Measurements from ENCODE around the gene CLEC17A.
"Not testable (repeated sequence)": the region's sequence is repeated elsewhere in the genome, so short reads cannot be mapped to it uniquely, and the experiment has no call there.

The CLEC17A gene

GRCh38 chr19:14561249-14561648 is 21.6 kb upstream of the CLEC17A start:
- Histone ChIP-seq H3K27ac (ENCODE audit: low read length) (no peak overlapping the region), H3K4me1 (ENCODE audit: control insufficient read depth in 1 of 2, insufficient read depth in 2 of 2, low read length in 2 of 2) (peaks cover 3 to 7% of the 10 kb centered on the region in 2 donors), H3K4me3 (ENCODE audit: low read depth in 1 of 2, low read length in 2 of 2) (no peak overlapping the region), H3K36me3 (ENCODE audit: control insufficient read depth in 1 of 2, insufficient read depth in 2 of 2, low read length in 2 of 2) (peaks cover 0 to 13% of the 10 kb centered on the region in 2 donors), H3K9me3 (ENCODE audit: control insufficient read depth in 1 of 2, low read length in 2 of 2) (no peaks in the 10 kb centered on the region), H3K27me3 (ENCODE audit: low read depth, low read length) (no peaks in the 10 kb centered on the region)

GRCh38 chr19:14561847-14562351 is 21.0 kb upstream of the CLEC17A start:
- no peaks in the 10 kb centered on the region for H3K9me3 ChIP-seq (ENCODE audit: control insufficient read depth in 1 of 2, low read length in 2 of 2)
- H3K4me1 ChIP-seq (ENCODE audit: control insufficient read depth in 1 of 2, insufficient read depth in 2 of 2, low read length in 2 of 2) = peaks cover 0 to under 1% of the 10 kb centered on the region in 2 donors
- no peak overlapping the region for H3K27ac ChIP-seq (ENCODE audit: low read length)
- H3K4me3 ChIP-seq (ENCODE audit: low read depth in 1 of 2, low read length in 2 of 2) = no peak overlapping the region
- peaks cover 0 to 13% of the 10 kb centered on the region in 2 donors for H3K36me3 ChIP-seq (ENCODE audit: control insufficient read depth in 1 of 2, insufficient read depth in 2 of 2, low read length in 2 of 2)
- H3K27me3 ChIP-seq (ENCODE audit: low read depth, low read length) = no peaks in the 10 kb centered on the region

GRCh38 chr19:14562660-14563589 is 20.0 kb upstream of the CLEC17A start:
- Histone ChIP-seq H3K36me3 (ENCODE audit: control insufficient read depth in 1 of 2, insufficient read depth in 2 of 2, low read length in 2 of 2) (peaks cover 0 to 19% of the 10 kb centered on the region in 2 donors), H3K27me3 (ENCODE audit: low read depth, low read length) (no peaks in the 10 kb centered on the region), H3K4me1 (ENCODE audit: control insufficient read depth in 1 of 2, insufficient read depth in 2 of 2, low read length in 2 of 2) (peaks cover 0 to 3% of the 10 kb centered on the region in 2 donors), H3K27ac (ENCODE audit: low read length) (no peak overlapping the region), H3K4me3 (ENCODE audit: low read depth in 1 of 2, low read length in 2 of 2) (no peak overlapping the region), H3K9me3 (ENCODE audit: control insufficient read depth in 1 of 2, low read length in 2 of 2) (no peaks in the 10 kb centered on the region)

- H3K4me3 ChIP-seq (ENCODE audit: low read depth in 1 of 2, low read length in 2 of 2) = no peak overlapping the region
- peaks cover 0 to 19% of the 10 kb centered on the region in 2 donors for H3K36me3 ChIP-seq (ENCODE audit: control insufficient read depth in 1 of 2, insufficient read depth in 2 of 2, low read length in 2 of 2)
- H3K27ac ChIP-seq (ENCODE audit: low read length) = no peak overlapping the region
- H3K4me1 ChIP-seq (ENCODE audit: control insufficient read depth in 1 of 2, insufficient read depth in 2 of 2, low read length in 2 of 2) = peaks cover 0 to 3% of the 10 kb centered on the region in 2 donors
- H3K9me3 ChIP-seq (ENCODE audit: control insufficient read depth in 1 of 2, low read length in 2 of 2) = no peaks in the 10 kb centered on the region
- H3K27me3 ChIP-seq (ENCODE audit: low read depth, low read length) = no peaks in the 10 kb centered on the region
These were observed 19.3 kb upstream of the CLEC17A start for GRCh38 chr19:14563590-14563926.

GRCh38 chr19:14563989-14564651 is 18.8 kb upstream of the CLEC17A start:
- Histone ChIP-seq H3K36me3 (ENCODE audit: control insufficient read depth in 1 of 2, insufficient read depth in 2 of 2, low read length in 2 of 2) (peaks cover 0 to 19% of the 10 kb centered on the region in 2 donors), H3K4me1 (ENCODE audit: control insufficient read depth in 1 of 2, insufficient read depth in 2 of 2, low read length in 2 of 2) (peaks cover 0 to 3% of the 10 kb centered on the region in 2 donors), H3K4me3 (ENCODE audit: low read depth in 1 of 2, low read length in 2 of 2) (no peak overlapping the region)

GRCh38 chr19:14564652-14565297 is 18.1 kb upstream of the CLEC17A start:
- not testable (repeated sequence) for H3K4me3 ChIP-seq (ENCODE audit: low read depth in 1 of 2, low read length in 2 of 2); H3K27me3 ChIP-seq (ENCODE audit: low read depth, low read length); H3K4me1 ChIP-seq (ENCODE audit: control insufficient read depth in 1 of 2, insufficient read depth in 2 of 2, low read length in 2 of 2); H3K27ac ChIP-seq (ENCODE audit: low read length); H3K9me3 ChIP-seq (ENCODE audit: control insufficient read depth in 1 of 2, low read length in 2 of 2)
- peaks cover 0 to 19% of the 10 kb centered on the region in 2 donors for H3K36me3 ChIP-seq (ENCODE audit: control insufficient read depth in 1 of 2, insufficient read depth in 2 of 2, low read length in 2 of 2)

More at GRCh38 chr19:14563989-14564651, 18.8 kb upstream of the CLEC17A start:
- no peaks in the 10 kb centered on the region for H3K27me3 ChIP-seq (ENCODE audit: low read depth, low read length)
- no peaks in the 10 kb centered on the region for H3K9me3 ChIP-seq (ENCODE audit: control insufficient read depth in 1 of 2, low read length in 2 of 2)
- H3K27ac ChIP-seq (ENCODE audit: low read length) = no peak overlapping the region

GRCh38 chr19:14565298-14565679 is 17.6 kb upstream of the CLEC17A start:
- peaks cover 0 to 14% of the 10 kb centered on the region in 2 donors for H3K4me1 ChIP-seq (ENCODE audit: control insufficient read depth in 1 of 2, insufficient read depth in 2 of 2, low read length in 2 of 2)
- no peaks in the 10 kb centered on the region for H3K27me3 ChIP-seq (ENCODE audit: low read depth, low read length)
- H3K27ac ChIP-seq (ENCODE audit: low read length) = no peak overlapping the region
- peaks cover 0 to 19% of the 10 kb centered on the region in 2 donors for H3K36me3 ChIP-seq (ENCODE audit: control insufficient read depth in 1 of 2, insufficient read depth in 2 of 2, low read length in 2 of 2)
- H3K4me3 ChIP-seq (ENCODE audit: low read depth in 1 of 2, low read length in 2 of 2) = no peak overlapping the region
- H3K9me3 ChIP-seq (ENCODE audit: control insufficient read depth in 1 of 2, low read length in 2 of 2) = no peaks in the 10 kb centered on the region

GRCh38 chr19:14565765-14566711 is 16.8 kb upstream of the CLEC17A start:
- Histone ChIP-seq H3K27me3 (ENCODE audit: low read depth, low read length) (no peaks in the 10 kb centered on the region), H3K36me3 (ENCODE audit: control insufficient read depth in 1 of 2, insufficient read depth in 2 of 2, low read length in 2 of 2) (peaks cover 0 to 19% of the 10 kb centered on the region in 2 donors), H3K4me3 (ENCODE audit: low read depth in 1 of 2, low read length in 2 of 2) (no peak overlapping the region), H3K27ac (ENCODE audit: low read length) (no peak overlapping the region), H3K4me1 (ENCODE audit: control insufficient read depth in 1 of 2, insufficient read depth in 2 of 2, low read length in 2 of 2) (peaks cover 5 to 22% of the 10 kb centered on the region in 2 donors), H3K9me3 (ENCODE audit: control insufficient read depth in 1 of 2, low read length in 2 of 2) (no peaks in the 10 kb centered on the region)

- Histone ChIP-seq H3K4me3 (ENCODE audit: low read depth in 1 of 2, low read length in 2 of 2) (no peak overlapping the region), H3K36me3 (ENCODE audit: control insufficient read depth in 1 of 2, insufficient read depth in 2 of 2, low read length in 2 of 2) (peaks cover 0 to 19% of the 10 kb centered on the region in 2 donors), H3K27me3 (ENCODE audit: low read depth, low read length) (no peaks in the 10 kb centered on the region), H3K4me1 (ENCODE audit: control insufficient read depth in 1 of 2, insufficient read depth in 2 of 2, low read length in 2 of 2) (peaks cover 6 to 25% of the 10 kb centered on the region in 2 donors), H3K9me3 (ENCODE audit: control insufficient read depth in 1 of 2, low read length in 2 of 2) (no peaks in the 10 kb centered on the region), H3K27ac (ENCODE audit: low read length) (no peak overlapping the region)
These were observed 16.2 kb upstream of the CLEC17A start for GRCh38 chr19:14566712-14567077.

GRCh38 chr19:14567079-14567478 is 15.8 kb upstream of the CLEC17A start:
- H3K4me1 ChIP-seq (ENCODE audit: control insufficient read depth in 1 of 2, insufficient read depth in 2 of 2, low read length in 2 of 2) = peaks cover 7 to 25% of the 10 kb centered on the region in 2 donors

More at GRCh38 chr19:14567079-14567478, 15.8 kb upstream of the CLEC17A start:
- Histone ChIP-seq H3K9me3 (ENCODE audit: control insufficient read depth in 1 of 2, low read length in 2 of 2) (no peaks in the 10 kb centered on the region), H3K36me3 (ENCODE audit: control insufficient read depth in 1 of 2, insufficient read depth in 2 of 2, low read length in 2 of 2) (peaks cover 0 to 19% of the 10 kb centered on the region in 2 donors), H3K4me3 (ENCODE audit: low read depth in 1 of 2, low read length in 2 of 2) (no peak overlapping the region), H3K27me3 (ENCODE audit: low read depth, low read length) (no peaks in the 10 kb centered on the region), H3K27ac (ENCODE audit: low read length) (no peak overlapping the region)

Measured in muscle layer of duodenum (tissue), 2 donors.